KMS-11 (cell line): ENCODE measurements around the gene HABP4.

ENCODE experiments used
- H2AFZ ChIP-seq: fragments of 200-600 bp; sonication (generic); 2 replicates; pipeline ENCODE4 v1.6.1; 2016; ENCODE audit warnings: antibody characterized with exemption, mixed run types, low read depth
- H3K27ac ChIP-seq: fragments of 200-600 bp; sonication (generic); 2 replicates; pipeline ENCODE4 v1.6.1; 2016; ENCODE audit warnings: mild to moderate bottlenecking, mixed run types
- H3K27me3 ChIP-seq: fragments of 200-600 bp; sonication (generic); 2 replicates; pipeline ENCODE4 v1.6.1; 2017; ENCODE audit warnings: mild to moderate bottlenecking, low read depth, mixed run types, moderate library complexity; ENCODE audit not compliant: insufficient read depth
- H3K36me3 ChIP-seq: fragments of 200-600 bp; sonication (generic); 2 replicates; pipeline ENCODE4 v1.6.1; 2017; ENCODE audit warnings: mild to moderate bottlenecking, mixed run types; ENCODE audit not compliant: insufficient read depth
- H3K4me1 ChIP-seq: fragments of 200-600 bp; sonication (generic); 2 replicates; pipeline ENCODE4 v1.6.1; 2016; ENCODE audit warnings: mild to moderate bottlenecking, low read depth, mixed run types; ENCODE audit not compliant: poor library complexity, severe bottlenecking
- H3K4me2 ChIP-seq: fragments of 200-600 bp; sonication (generic); 2 replicates; pipeline ENCODE4 v1.7.0; 2016; ENCODE audit warnings: mild to moderate bottlenecking, mixed run types
- H3K4me3 ChIP-seq: fragments of 200-600 bp; sonication (generic); IDR thresholded peaks from 2 replicates; pipeline ENCODE4 v1.6.1; 2017; ENCODE audit warnings: low read depth, low read length, mixed read lengths; ENCODE audit not compliant: insufficient read depth
- H3K79me2 ChIP-seq: fragments of 200-600 bp; sonication (generic); 2 replicates; pipeline ENCODE4 v1.6.1; 2016; ENCODE audit warnings: low read depth, mixed run types; ENCODE audit not compliant: insufficient read depth
- H3K9ac ChIP-seq: fragments of 200-600 bp; sonication (generic); 2 replicates; pipeline ENCODE4 v1.6.1; 2016; ENCODE audit warnings: mild to moderate bottlenecking, mixed run types
- H4K20me1 ChIP-seq: fragments of 200-600 bp; sonication (generic); 2 replicates; pipeline ENCODE4 v1.6.1; 2016; ENCODE audit warnings: mild to moderate bottlenecking, mixed run types; ENCODE audit not compliant: insufficient read depth
- CTCF ChIP-seq: fragments of 200-600 bp; sonication (generic); conservative IDR thresholded peaks from 2 replicates; pipeline ENCODE4 v1.6.1; 2017; ENCODE audit warnings: low read depth, mild to moderate bottlenecking, antibody characterized with exemption, low read length, moderate library complexity, mixed read lengths

HABP4 gene

GRCh38 chr9:96460470-96460869 is 10.5 kb downstream of the HABP4 start:
- H3K4me2 ChIP-seq: no peak overlapping the region
- no peak overlapping the region for H3K9ac ChIP-seq

GRCh38 chr9:96460882-96461281 is 10.9 kb downstream of the HABP4 start:
- Histone ChIP-seq H3K27me3 (no peaks in the 10 kb centered on the region), H3K79me2 (no peaks in the 10 kb centered on the region), H3K27ac (no peak overlapping the region), H3K4me2 (no peak overlapping the region), H2AFZ (no peak overlapping the region), H3K36me3 (no peaks in the 10 kb centered on the region), H4K20me1 (no peaks in the 10 kb centered on the region), H3K4me3 (no peak overlapping the region), H3K4me1 (no peaks in the 10 kb centered on the region), H3K9ac (no peak overlapping the region)
- TF ChIP-seq CTCF: no peak

More at GRCh38 chr9:96460470-96460869, 10.5 kb downstream of the HABP4 start:
- no peak overlapping the region for H2AFZ ChIP-seq
- no peaks in the 10 kb centered on the region for H3K36me3 ChIP-seq
- H4K20me1 ChIP-seq: no peaks in the 10 kb centered on the region
- H3K4me1 ChIP-seq: no peaks in the 10 kb centered on the region
- no peak overlapping the region for H3K27ac ChIP-seq
- no peaks in the 10 kb centered on the region for H3K79me2 ChIP-seq
- no peak for TF ChIP-seq CTCF
- H3K4me3 ChIP-seq: no peak overlapping the region
- no peaks in the 10 kb centered on the region for H3K27me3 ChIP-seq

- Histone ChIP-seq H4K20me1 (no peaks in the 10 kb centered on the region), H3K9ac (no peak overlapping the region), H3K4me1 (no peaks in the 10 kb centered on the region), H3K4me3 (no peak overlapping the region), H3K4me2 (no peak overlapping the region), H3K36me3 (no peaks in the 10 kb centered on the region), H3K27ac (no peak overlapping the region), H3K79me2 (no peaks in the 10 kb centered on the region), H3K27me3 (no peaks in the 10 kb centered on the region), H2AFZ (no peak overlapping the region)
- TF ChIP-seq CTCF: no peak
Measured at GRCh38 chr9:96461336-96461735, 11.4 kb downstream of the HABP4 start.

GRCh38 chr9:96462541-96462940 is 12.6 kb downstream of the HABP4 start:
- Histone ChIP-seq H3K79me2 (no peaks in the 10 kb centered on the region), H3K27me3 (no peaks in the 10 kb centered on the region), H3K4me3 (no peak overlapping the region), H4K20me1 (no peaks in the 10 kb centered on the region), H3K4me1 (no peaks in the 10 kb centered on the region), H3K36me3 (no peaks in the 10 kb centered on the region), H3K4me2 (no peak overlapping the region), H2AFZ (no peak overlapping the region), H3K9ac (no peak overlapping the region), H3K27ac (no peak overlapping the region)
- no peak for TF ChIP-seq CTCF
